IPS DF 4.7 (cell line): Measurements from ENCODE around the gene PLA2G12A.

ENCODE experiments used
- DNase-seq: peaks from one replicate; pipeline ENCODE4 v3.0.0-alpha.2; 2013; ENCODE audit warnings: low spot score; ENCODE audit errors: extremely low read depth

The PLA2G12A gene

DNA sequence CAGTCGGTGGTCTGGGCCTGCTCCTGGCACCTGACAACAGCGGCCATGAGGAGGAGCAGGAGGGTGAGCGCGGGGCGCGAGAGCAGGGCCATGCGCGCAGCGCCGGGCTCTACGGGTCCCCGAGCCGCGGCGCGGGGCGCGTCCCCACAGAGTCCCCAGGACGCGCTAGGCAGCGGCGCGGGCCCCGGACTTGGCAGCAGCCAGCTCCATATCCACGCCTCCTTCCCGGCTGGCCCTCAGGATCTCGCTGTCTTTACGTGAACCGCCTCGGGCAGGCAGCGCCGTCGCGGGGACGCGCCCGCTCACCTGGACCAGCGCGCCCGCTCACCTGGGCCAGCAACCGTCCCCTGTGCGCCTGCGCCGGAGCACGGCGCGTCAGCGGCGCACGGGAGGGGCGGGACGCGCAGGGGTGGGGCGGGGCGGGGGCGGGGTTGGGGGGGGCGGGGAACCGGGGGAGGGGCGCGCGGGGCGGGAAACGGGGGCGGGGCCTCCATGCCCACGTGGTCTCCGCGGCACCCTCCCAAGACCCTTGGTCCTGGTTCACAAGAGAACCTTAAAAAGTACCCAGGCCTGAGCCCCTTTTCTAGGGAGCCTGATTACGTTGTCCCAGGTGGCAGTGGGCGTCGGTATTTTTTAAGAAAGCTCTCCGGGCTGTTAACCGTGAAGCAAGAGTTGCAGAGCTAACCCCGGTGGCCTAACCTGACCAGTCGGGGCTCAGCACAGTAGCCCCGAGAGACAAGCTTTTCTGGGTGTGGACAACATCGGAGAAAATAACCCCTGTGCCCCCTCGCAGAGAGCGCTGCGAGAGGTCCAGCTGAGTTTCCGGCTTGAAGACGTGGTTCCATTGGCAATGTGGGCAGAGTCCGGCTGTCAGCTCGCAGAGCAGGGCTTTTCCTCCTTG lies at the start of gene PLA2G12A:
PLA2G12A (minus strand) TSS at position 353 of the 901 bp plus-strand sequence; CDS start at position 92, 261 bp downstream.
- no peak for DNase-seq

DNA sequence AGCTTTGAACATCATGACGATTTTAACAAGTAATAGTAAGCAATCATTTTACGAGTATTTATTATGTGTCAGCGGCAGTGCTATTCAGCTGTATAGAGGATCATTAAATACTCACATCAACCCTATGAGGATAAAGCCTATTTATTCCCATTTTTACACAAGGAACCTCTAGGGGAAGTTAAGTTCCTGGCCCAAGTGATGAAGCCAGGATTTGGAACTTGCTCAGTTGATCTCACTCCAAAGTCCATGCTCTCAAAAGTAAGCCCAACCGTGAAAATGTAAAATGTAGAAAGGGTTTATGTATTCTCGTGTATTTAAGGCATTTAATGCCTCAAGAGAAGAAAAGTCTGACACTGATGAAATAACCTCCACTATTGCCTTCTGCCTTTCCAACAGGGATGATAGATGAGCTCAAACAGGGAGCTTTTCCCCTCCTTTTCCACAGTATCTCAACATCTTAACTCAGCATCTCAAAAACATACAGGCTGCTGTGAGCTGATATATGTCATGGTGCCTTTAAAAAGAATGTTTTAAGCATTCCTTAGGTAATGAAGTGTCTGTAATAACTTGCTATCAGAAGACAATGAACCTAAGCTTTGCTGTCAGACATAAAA lies 35.0 kb upstream of the PLA2G12A start:
- no peak for DNase-seq

DNA sequence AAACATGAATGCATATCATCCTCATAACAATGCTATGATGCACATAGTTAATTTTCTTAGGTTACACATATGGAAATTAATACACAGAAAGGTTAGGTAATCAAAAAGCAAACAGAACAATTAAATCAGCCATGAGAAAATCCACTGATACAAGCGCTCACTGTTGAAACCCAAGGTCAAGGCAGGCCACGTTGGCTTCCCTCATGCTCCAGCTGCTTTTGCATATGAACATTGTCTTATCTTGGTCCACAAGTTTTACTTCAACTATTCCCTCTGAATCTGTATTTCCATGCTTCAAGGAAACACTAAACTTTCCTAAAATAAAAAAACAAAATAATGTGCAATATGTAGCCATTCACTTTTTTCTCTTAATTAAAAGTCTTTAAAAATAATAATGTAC lies 34.5 kb upstream of the PLA2G12A start:
- no peak for DNase-seq

DNA sequence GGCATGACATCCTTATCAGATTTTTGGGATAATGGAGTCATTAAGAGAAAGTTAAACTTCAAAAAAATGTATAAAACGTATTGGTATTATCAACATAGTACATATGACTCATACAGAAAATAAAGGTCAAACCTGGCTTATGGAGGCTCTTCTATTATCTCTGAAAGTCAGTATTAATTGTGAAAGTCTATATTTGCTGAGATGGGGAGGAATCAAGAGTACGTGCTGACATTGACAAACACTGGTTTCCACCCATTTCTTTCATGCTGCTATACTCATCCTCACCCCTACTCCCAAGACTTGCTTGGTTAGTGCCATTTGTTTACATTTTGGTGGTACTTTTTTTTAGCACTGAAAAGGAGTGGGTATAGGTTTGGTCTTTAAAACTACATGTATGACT lies 30.8 kb upstream of the PLA2G12A start:
- no peak for DNase-seq

DNA sequence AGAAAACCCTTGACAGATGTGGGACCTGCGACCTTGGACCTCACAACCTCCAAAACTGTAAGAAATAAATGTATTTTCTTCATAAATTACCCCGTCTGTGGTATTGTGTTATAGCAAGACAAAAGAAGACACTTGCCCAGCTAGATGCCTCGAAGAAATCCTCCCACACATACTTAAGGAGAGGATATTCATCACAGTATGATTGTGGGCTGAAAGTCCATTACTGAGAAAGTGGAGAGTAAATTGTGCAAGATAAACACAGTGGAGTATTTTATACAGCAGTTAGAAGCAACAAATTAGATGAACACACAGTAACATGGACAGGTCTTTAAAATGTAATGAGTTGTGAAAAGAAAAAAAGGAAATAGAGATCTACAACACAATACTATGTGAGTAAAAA lies 25.8 kb upstream of the PLA2G12A start:
- no peak for DNase-seq

DNA sequence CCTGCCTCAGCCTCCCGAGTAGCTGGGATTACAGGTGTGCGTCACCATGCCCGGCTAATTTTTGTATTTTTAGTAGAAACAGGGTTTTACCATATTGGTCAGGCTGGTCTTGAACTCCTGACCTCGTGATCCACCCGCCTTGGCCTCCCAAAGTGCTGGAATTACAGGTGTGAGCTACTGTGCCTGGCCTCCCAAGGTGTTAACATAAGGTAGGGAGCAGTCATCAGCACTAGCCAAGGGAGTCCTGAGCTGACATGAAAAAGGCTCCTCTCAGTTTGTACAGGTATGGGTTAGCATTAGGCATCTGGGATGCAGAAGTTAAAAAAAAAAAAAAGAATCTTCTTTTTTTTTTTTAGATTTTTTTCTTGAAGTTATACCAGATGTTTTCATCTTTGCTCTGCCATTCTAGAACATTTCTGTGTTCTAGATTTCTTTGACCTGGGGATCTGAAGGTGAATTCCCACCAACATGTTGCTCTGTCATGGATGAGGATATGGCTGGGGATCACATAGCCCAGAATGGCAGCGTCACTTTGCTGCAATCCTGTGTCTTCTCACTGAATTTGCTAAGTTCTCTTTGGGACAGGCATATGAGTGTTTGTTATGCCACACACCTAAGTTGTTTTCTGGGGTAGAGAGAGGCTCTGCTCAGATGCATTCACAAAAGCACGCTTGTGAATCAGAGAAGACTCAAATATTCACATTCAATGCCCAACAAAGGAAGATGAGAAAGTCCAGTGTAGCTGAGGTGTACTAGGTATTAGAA lies 24.4 kb upstream of the PLA2G12A start:
- no peak for DNase-seq

DNA sequence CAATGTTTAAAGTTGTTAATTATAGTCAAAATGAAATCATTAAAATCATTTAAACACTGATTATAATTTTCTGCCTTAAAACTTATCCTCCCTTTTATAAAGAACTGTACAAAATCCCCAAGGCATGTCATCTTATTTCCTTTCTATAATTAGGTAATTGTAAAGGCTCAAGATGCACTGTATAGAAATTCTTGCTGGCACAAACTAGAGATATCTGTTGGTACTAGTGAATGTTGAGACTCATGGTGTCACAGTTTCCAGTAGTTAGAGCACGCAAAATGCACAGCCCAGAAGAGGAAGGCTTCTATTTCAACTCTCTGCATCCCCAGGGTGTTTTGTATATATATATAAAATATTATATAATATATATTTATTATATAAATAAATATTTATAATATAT lies 22.7 kb upstream of the PLA2G12A start:
- no peak for DNase-seq

DNA sequence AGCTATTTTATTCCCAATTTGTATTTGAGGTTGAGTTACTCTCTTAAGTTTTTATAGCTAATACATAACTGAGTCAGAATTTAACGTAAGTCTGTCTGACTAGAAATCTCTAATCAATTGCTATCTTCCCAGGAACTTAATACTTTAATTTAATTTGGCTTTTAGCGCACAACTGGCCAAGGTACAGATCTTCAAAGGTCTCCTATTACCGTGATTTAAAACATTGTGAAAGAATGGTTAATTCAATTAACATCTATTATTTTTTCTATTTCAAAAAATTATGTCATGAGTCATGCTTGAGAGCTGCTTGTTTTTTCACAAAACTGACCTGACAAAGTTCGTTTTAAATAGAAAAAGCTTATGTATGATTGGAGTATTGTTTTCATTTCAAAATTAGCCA lies 22.0 kb upstream of the PLA2G12A start:
- DNase-seq: no peak

DNA sequence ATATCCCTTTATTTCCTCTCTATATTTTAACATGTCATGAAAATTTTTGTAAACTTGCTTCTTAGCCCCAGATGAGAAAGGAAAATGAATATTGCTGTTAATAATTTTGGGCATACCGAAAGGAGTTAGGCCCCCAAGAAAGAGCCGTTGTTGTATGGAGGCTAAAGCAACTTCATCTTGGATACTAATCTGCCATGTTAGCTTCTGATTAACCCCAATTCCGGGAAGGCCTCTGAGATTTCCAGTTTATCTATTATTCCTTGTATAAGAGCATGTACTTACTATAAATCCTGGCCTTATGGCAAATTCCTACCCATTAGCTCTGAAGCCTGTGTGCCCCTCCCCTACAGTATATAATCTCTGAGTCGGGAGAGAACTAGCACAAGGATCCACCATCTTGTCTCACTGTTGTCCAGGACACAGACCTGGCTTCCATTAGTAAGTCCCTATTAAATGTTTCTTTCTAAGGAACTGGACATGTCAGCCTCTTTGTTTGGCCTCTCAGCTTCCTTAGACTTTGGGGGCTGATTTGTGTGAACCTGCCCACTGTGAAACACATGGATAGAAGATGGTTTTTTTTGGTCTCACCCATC lies 20.9 kb upstream of the PLA2G12A start:
- DNase-seq: no peak

DNA sequence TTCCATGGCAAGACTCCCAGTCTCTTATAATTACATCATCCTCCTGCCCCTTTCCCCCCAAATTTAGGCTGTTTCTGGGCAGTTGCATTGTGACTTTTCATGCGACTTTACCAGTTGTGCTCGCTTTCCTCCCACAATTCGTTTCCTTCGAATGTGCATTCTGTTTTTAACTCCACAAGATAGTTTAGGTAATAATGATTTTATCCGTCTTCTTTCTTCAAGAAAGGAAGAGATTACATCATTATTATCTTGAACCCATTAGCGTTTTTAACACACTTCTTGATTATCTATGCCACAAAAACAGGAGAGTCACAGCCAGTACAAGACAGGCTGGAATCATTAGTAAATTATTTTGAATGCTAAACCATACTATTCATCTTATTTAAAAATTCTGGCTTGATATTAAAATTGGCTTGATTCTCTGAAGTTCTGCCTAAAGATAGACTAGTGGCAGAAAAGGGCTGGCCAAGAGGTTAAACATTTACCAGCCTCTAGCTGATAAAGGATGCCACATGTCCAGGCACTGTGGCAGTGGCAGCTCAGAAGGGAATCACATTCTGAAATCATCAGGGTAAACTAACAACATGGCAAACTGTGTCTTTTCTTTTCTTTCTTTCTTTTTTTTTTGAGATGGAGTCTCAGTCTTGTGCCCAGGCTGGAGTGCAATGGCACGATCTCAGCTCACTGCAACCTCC lies 19.7 kb upstream of the PLA2G12A start:
- no peak for DNase-seq

DNA sequence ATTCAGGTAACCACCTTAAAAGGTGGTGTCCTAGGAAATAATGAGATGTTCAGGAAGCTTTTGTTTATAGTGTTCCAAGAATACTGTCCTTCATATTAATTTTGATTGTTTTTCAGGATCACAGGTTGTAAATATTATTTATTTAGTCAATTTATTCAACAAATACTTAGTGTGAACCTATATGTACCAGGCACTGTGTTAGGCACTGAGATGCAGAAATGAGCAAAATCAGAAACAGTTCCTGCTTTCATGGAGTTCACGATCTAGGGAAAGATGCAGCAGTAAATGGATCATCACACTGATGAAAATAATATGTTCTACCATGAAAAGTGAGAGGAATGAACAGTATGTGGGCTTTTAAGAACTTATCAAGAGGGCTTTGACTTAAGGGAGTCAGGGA lies 18.2 kb upstream of the PLA2G12A start:
- DNase-seq: no peak

DNA sequence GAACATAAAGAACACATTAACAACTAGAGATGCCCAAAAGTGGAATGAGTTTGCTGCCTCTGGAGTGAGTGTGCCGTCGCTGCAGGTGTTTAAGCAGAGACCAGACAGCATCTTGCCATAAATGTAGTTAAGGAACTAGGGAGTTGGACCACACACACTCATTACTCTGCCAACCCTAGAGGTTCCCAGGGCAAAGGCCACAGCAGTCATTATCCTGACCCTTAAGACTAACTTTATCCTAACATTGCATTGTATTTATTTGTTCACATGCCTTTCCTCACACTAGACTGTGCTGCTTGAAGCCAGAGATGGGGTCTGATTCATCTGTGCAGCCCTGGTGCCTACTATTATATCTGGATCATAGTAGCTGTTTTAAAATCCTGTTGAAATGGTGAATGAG lies 16.9 kb upstream of the PLA2G12A start:
- no peak for DNase-seq

DNA sequence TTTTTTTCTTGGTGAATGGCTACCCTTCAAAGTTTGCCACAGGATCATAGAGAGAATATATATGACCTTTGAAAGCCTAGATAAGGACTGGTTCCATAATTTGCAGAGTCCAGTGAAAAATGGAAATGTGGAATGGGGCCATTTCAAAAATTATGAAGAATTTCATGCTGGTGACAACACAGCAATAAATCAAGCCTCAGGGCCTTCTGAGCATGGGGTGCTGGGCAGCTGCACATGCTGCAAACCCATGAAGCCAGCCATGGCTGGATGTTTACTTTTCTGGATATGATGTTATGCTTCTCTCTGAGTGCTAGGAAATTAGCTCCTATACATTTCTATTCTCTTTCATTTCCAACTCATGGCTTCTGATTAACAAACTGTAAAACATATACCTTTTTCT lies 16.0 kb upstream of the PLA2G12A start:
- DNase-seq: no peak

DNA sequence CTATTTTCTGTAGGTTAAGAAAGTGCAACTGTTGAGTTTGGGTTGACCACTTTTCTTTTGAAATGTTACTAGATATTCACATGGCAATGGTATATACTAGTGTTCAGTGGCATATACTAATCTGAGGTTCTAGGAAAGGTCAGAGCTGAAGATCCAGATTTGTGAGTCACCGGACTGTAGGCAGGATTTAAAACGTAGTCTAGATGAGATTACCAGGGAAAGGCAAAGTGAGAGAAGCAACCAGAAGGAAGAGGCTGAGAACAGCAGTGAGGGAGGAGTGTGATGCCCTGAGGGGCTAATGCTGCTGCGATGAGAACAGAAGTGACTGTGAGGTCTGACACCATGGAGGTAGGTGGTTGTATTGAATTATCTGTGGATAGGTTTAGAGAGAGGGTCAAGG lies 9.7 kb upstream of the PLA2G12A start:
- no peak for DNase-seq

DNA sequence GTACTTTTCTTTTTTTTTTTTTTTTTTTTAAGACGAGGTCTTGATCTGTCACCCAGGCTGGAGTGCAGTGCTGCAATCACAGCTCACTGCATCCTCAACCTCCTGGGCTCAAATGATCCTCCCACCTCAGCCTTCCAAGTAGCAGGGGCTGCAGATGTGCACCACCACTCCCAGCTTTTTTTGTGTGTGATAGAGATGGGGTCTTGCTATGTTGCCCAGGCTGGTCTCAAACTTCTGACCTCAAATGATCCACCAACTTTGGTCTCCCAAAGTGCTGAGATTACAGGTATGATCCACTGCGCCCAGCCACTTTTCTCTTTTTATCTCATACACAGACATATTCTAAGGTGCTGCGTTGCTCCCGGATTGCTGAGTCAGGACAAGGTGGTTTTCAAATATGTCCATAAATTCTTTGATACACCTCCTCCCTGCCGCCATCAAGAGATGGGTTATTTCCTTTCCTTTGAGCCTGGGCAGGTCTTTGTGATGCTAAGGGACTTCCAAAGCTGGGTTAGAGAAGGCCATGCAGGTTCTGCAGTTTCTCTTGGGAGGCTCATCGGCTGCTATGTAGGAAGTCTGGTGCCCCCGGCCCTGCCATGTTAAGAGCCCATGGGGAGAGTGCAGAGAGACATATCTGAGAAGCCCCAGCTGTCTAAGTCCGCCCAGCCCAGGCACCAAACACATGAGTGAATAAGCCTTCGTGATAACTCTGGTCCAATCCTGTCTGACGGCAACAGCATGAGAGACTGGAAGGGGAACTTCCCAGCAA lies 8.4 kb upstream of the PLA2G12A start:
- DNase-seq: no peak

DNA sequence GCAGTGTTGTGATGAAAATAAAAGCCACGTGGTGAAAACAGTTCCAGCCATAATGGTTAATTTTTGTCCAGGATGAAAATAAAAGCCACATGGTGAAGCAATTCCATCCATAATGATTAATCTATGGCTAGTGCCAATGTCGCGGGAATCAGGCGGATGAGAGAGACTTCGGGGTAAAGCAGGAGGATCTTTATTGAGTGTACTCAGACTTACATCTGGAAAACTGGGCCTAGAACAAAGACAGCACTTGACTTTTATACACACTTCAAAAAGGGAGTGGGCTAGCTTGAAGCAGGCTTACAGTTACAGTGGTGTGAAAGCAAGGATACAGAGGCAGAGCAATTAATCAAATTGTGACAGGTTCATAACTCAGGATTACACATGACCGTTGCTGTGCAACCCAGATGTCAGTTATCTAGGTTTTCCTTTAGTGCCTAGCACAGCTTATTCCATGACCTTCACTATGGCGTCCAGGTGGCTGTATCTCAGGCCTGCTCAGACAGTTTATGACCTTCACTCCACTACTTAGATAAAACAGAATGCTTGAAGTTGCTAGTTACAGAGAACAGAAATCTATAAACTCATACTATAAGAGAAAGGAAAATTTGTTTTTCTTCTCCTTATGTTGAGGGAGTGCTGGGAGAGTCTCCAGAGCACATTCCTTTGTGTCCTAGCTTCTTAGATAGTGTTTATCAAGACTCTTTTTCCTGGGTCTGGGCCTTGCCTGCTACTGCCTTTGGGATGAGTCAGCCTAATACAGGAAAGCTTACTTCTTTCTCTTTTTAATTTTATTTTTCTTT lies 5.9 kb upstream of the PLA2G12A start:
- DNase-seq: no peak

DNA sequence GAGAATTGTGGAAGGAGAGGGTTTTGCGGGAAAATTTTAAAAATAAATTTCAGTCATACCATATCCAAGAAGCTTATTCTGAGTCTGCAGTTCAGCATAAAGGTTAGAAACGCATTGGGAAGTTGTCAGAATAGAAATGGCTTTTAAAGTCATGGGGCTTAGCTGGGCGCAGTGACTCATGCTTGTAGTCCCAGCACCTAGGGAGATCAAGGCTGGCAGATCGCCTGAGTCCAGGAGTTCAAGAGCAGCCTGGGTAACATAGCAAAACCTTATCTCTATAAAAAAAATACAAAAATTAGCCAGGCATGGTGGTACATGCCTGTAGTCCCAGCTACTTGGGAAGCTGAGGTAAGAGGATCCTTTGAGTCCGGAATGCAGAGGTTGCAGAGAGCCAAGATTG lies 3.9 kb upstream of the PLA2G12A start:
- DNase-seq: no peak

DNA sequence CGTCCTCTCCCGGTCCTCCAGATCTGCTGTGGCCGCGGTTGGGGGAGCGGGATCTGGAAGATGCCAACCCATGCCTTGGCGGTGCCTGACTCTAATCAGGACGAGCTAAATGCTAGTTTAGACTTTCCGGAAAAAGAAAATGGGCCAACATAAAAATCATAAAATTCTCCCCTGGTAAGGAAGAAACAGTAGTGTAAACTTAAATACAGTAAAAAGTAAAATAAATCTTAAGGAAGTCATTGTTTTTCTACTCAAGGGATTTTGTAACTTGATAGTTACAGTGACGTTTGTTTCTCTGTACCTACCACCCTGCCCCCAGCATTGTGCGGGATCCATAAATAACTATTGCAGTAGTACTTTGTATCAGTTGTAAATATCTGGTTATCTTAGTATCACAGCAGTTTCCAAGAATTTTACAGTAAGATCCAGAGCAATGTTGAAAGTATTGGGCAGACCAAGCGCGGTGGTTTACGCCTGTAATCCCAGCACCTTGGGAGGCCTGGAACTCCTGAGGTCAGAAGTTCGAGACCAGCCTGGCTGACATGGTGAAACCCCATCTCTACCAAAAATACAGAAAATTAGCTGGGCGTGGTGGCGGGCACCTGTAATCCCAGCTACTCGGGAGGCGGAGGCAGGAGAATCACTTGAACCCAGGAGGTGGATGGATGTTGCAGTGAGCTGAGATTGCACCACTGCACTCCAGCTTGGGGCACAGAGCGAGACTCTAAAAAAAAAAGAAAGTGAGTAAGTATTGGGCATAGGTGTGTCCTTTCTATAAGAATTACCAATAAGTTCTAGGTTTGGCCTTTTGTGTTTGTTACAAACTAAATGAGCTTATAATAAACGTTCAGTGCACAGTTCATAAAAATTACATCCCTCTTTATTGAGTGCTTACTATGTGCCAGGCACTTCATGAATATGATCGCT lies 1.0 kb upstream of the PLA2G12A start:
- no peak for DNase-seq
